Spleen (tissue), 7 donors: ENCODE results near the gene TNS1.

Experiments used
- CTCF ChIP-seq, 11 experiments: fragments of 200-600 bp in 7 of 11; fragments of 450-650 bp in 4 of 11; sonication (generic) in 4 of 11; IDR thresholded peaks in 8 of 11; conservative IDR thresholded peaks in 3 of 11; 1 replicate in 7 of 11; 2 replicates in 4 of 11; pipeline versions ENCODE4 v1.4.0 to v1.8.0; 2016 to 2021; ENCODE audit warnings: antibody characterized with exemption in 11 of 11, inconsistent platforms in 4 of 11, mild to moderate bottlenecking in 1 of 11
- POLR2A ChIP-seq, 3 donors: fragments of 450-650 bp; IDR thresholded peaks; one replicate each; pipeline ENCODE4 v1.5.1; 2017; ENCODE audit warnings: antibody characterized with exemption in 3 of 3, mild to moderate bottlenecking in 1 of 3
- POLR2AphosphoS5 ChIP-seq, 3 donors: sonication (generic); formaldehyde crosslinking; IDR thresholded peaks; one replicate each; pipeline ENCODE4 v1.5.1; 2017; ENCODE audit warnings: antibody characterized with exemption in 3 of 3
- donor health status: DM: no; HTN: no; CAD: no; lungs with moderate emphysema.
- donor health status: DM: no; HTN: no; CAD: no.
- donor health status: DM: no; HTN: no; CAD: no.

GRCh38 chr2:217826991-217827390 is 175.8 kb downstream of the TNS1 start:
- TF ChIP-seq CTCF (IDR thresholded peaks at IDR 0.05 in 8 of 11, conservative IDR thresholded peaks at IDR 0.05 in 3 of 11) = no peak
- no peak for TF ChIP-seq POLR2A (IDR thresholded peaks at IDR 0.05)
- no peak for TF ChIP-seq POLR2AphosphoS5 (IDR thresholded peaks at IDR 0.05)
